Measurements from ENCODE around the gene SLC3A2. TPM values are rescaled to one million over a fixed set of nuclear protein-coding genes. Genes with fewer than 3 reads are reported as not detected.
A peak's percentile ranks its signal among the peaks of the same experiment; 100 is the strongest.

SLC3A2 gene
- total RNA-seq, 1 experiment from 2014 or later: 334 TPM

DNA sequence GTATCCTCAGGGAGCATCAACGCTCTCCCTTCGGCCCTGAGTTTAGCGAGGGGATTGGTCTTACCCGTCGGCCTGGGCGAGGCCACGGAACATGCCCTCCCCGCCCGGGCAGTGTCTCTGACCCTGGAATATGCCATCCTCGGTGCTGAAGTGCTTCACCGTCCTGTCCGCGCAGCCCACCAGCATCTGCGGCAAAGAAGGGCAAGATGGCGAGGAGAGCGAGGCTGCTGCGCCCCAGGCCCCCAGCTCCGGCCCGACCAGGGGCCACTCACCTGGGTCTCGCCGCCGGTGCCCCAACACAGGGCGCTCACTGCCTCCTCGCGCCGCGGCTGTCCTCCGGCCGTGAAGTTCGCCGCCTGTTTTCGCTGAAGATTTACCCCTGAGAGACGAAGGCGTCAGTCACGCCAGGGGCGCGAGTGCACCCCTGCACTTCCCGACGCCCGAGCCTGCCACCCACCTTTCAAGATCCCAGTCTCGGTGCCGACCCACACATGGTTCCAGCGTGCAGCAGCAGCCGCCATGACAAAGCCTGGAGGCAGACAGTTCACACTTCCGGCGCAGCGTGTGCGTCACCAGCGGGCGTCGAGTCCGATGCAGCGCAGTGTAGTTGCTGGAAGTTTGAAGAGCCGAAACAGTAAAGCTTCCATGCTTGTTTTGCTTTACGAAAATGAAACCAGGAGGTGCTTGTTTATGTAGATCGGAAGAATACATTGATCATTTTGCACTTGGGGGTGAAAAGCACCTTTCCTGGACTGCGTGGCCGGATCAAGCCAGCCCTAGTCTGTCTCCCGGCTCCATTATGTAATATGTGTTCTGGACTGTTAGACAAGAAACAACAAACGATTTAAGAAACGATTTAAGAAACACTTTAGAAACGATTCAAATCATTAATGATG lies 41.4 kb upstream of the SLC3A2 start, which contains the start of gene WDR74:
TSS of gene WDR74 (minus strand) at position 541 of the 896 bp plus-strand sequence. CDS start at position 521, 20 bp downstream.
- DNase-seq (ENCODE audit: low spot score): peak; percentile 87
- no peaks in the 10 kb centered on the region for H3K9me3 Mint-ChIP-seq
- H3K36me3 Mint-ChIP-seq: peaks cover 34% of the 10 kb centered on the region
- ATAC-seq: peak; percentile 6
- H3K4me3 Mint-ChIP-seq: no peak within 1 kb of the TSS
- no peak within 1 kb of the TSS; the same call in 1 of the 2 replicates for H3K27ac Mint-ChIP-seq
- no peaks in the 10 kb centered on the region for H3K27me3 Mint-ChIP-seq (ENCODE audit: low read depth)
- ChIA-PET POLR2A (interaction anchor here (0.6 to 3.4 kb wide), 10 partner anchors 13 to 186 kb away, joined by 3 to 83 read pairs (median 16); partner anchors contain the start of genes HNRNPUL2, INTS5, SLC3A2 and TMEM179B), CTCF (interaction anchor here (0.6 to 3.4 kb wide), 4 partner anchors 7 to 53 kb away, joined by 3 to 29 read pairs (median 6); partner anchors contain the start of genes STX5, TEX54 and TMEM179B)
- H3K4me1 Mint-ChIP-seq: peaks cover 15% of the 10 kb centered on the region
- TF ChIP-seq NR3C1 (CRISPR knock-in tag; conservative IDR thresholded peaks at IDR 0.05; ENCODE audit: low read depth) (no peak), ETV6 (CRISPR knock-in tag; IDR thresholded peaks at IDR 0.05) (peak; percentile 93), ZNF396 (CRISPR knock-in tag; IDR thresholded peaks at IDR 0.05; ENCODE audit: borderline replicate concordance) (no peak), FOXP1 (CRISPR knock-in tag; IDR thresholded peaks at IDR 0.05; ENCODE audit: borderline replicate concordance) (peak; percentile 90), ZNF317 (CRISPR knock-in tag; IDR thresholded peaks at IDR 0.05; ENCODE audit: borderline replicate concordance, low read depth) (no peak), CREB1 (CRISPR knock-in tag; IDR thresholded peaks at IDR 0.05) (no peak; the same call in 1 of the 2 replicates), NR1H2 (CRISPR knock-in tag; IDR thresholded peaks at IDR 0.05) (no peak), ZNF281 (CRISPR knock-in tag; IDR thresholded peaks at IDR 0.05) (no peak), PRRX2 (CRISPR knock-in tag; IDR thresholded peaks at IDR 0.05) (no peak), CBFB (CRISPR knock-in tag; IDR thresholded peaks at IDR 0.05; ENCODE audit: low read depth) (peak; percentile 71; the same call in 1 of the 2 replicates), ZNF532 (CRISPR knock-in tag; IDR thresholded peaks at IDR 0.05; ENCODE audit: borderline replicate concordance) (no peak), ZNF219 (CRISPR knock-in tag; IDR thresholded peaks at IDR 0.05; ENCODE audit: borderline replicate concordance) (no peak)
- TF ChIP-seq, protein P1, sequence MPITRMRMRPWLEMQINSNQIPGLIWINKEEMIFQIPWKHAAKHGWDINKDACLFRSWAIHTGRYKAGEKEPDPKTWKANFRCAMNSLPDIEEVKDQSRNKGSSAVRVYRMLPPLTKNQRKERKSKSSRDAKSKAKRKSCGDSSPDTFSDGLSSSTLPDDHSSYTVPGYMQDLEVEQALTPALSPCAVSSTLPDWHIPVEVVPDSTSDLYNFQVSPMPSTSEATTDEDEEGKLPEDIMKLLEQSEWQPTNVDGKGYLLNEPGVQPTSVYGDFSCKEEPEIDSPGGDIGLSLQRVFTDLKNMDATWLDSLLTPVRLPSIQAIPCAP (CRISPR knock-in tag; IDR thresholded peaks at IDR 0.05): no peak
- TF ChIP-seq, protein P2, sequence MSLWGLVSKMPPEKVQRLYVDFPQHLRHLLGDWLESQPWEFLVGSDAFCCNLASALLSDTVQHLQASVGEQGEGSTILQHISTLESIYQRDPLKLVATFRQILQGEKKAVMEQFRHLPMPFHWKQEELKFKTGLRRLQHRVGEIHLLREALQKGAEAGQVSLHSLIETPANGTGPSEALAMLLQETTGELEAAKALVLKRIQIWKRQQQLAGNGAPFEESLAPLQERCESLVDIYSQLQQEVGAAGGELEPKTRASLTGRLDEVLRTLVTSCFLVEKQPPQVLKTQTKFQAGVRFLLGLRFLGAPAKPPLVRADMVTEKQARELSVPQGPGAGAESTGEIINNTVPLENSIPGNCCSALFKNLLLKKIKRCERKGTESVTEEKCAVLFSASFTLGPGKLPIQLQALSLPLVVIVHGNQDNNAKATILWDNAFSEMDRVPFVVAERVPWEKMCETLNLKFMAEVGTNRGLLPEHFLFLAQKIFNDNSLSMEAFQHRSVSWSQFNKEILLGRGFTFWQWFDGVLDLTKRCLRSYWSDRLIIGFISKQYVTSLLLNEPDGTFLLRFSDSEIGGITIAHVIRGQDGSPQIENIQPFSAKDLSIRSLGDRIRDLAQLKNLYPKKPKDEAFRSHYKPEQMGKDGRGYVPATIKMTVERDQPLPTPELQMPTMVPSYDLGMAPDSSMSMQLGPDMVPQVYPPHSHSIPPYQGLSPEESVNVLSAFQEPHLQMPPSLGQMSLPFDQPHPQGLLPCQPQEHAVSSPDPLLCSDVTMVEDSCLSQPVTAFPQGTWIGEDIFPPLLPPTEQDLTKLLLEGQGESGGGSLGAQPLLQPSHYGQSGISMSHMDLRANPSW (CRISPR knock-in tag; conservative IDR thresholded peaks at IDR 0.05; ENCODE audit: low read depth): no peak
- TF ChIP-seq, protein P3, sequence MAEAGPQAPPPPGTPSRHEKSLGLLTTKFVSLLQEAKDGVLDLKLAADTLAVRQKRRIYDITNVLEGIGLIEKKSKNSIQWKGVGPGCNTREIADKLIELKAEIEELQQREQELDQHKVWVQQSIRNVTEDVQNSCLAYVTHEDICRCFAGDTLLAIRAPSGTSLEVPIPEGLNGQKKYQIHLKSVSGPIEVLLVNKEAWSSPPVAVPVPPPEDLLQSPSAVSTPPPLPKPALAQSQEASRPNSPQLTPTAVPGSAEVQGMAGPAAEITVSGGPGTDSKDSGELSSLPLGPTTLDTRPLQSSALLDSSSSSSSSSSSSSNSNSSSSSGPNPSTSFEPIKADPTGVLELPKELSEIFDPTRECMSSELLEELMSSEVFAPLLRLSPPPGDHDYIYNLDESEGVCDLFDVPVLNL (CRISPR knock-in tag; IDR thresholded peaks at IDR 0.05; ENCODE audit: borderline replicate concordance, low read depth): 0 out of 2 replicates have a peak, but pooled peaks have one; percentile 39
- TF ChIP-seq, protein P4, sequence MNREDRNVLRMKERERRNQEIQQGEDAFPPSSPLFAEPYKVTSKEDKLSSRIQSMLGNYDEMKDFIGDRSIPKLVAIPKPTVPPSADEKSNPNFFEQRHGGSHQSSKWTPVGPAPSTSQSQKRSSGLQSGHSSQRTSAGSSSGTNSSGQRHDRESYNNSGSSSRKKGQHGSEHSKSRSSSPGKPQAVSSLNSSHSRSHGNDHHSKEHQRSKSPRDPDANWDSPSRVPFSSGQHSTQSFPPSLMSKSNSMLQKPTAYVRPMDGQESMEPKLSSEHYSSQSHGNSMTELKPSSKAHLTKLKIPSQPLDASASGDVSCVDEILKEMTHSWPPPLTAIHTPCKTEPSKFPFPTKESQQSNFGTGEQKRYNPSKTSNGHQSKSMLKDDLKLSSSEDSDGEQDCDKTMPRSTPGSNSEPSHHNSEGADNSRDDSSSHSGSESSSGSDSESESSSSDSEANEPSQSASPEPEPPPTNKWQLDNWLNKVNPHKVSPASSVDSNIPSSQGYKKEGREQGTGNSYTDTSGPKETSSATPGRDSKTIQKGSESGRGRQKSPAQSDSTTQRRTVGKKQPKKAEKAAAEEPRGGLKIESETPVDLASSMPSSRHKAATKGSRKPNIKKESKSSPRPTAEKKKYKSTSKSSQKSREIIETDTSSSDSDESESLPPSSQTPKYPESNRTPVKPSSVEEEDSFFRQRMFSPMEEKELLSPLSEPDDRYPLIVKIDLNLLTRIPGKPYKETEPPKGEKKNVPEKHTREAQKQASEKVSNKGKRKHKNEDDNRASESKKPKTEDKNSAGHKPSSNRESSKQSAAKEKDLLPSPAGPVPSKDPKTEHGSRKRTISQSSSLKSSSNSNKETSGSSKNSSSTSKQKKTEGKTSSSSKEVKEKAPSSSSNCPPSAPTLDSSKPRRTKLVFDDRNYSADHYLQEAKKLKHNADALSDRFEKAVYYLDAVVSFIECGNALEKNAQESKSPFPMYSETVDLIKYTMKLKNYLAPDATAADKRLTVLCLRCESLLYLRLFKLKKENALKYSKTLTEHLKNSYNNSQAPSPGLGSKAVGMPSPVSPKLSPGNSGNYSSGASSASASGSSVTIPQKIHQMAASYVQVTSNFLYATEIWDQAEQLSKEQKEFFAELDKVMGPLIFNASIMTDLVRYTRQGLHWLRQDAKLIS (CRISPR knock-in tag; IDR thresholded peaks at IDR 0.05; ENCODE audit: borderline replicate concordance): 0 out of 2 replicates have a peak, but pooled peaks have one; percentile 50
